T follicular helper cell (primary cell): ENCODE results near the gene SFT2D3.

ENCODE experiments used
- DNase-seq: peaks from one replicate; pipeline ENCODE4 v3.0.0-alpha.2; 2020; ENCODE audit warnings: low read depth

Gene SFT2D3

GRCh38 chr2:127707890-127708648 is 6.8 kb downstream of the SFT2D3 start:
- no peak for DNase-seq

DNA sequence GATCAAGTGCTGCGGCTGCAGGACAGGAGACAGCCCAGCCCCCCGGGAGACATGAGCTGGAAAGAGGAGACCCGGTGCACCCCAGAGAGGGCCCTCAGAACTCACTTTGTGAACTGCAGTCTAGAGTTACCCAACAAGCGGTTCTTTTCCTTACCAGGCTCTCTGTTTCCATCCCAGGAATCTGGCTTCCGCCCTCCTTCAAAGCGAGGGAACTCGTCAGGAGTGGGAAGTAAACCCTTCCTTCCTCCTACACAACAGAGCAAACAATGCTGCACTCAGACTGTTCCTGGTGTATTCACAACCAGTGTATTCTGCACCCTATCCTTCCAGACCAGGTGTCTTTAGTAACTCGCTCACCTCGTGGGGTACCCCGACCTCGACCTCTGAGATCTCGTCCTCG is 8.0 kb downstream of the SFT2D3 start:
- DNase-seq = no peak

- DNase-seq = no peak
Observed at GRCh38 chr2:127712999-127713398, 11.7 kb downstream of the SFT2D3 start.

DNA sequence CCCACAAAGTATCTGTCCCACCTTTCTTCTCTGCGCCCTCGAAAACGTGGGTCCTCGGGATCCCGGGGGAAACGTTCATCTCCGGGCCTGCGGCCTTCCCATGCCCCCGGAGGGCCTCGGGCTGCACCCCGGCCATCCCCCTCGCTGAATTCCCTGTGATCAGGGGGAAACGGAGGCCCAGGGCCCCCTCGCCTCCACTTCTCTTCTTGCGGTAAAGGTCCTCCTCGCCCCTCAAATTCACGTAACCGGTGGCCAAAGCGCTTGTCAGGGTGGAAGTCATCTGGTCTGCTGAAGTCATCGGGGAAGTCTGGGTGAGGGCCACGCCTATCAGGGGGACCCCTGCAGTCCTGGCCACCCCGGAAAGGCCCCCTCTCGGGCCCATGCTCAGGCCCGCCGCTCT is 12.3 kb downstream of the SFT2D3 start:
- DNase-seq = no peak

DNA sequence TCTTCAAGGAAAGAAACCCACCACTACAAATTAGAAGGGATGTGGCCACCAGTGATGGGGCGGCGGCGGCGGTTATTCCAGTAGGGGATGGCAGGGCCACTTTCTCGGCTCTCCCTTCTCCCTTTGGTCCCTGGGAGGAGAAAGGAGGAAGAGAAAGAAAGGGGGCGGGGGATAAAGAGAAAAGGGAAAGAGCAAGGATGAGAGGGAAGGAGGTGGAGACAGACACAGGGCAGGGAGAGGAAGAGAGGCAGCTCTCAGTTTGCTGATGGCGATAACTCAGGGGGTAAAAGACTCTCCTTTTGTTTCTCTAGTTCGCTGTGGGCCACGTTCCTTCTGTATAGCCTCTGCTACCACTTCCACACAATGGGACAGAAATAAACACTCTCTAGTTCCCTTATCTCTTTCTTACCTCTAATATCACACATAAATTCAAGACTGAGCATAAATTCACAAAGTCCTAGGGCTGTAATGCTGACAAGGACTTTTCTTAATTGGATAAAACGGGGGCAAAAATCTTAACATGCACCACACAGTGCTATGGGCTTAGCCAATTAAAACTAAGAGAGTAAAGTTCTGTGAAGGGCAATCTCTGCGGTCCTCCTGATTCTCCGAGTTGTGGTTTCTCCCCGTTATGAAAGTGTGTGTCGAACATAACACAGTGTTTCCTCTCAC is 14.6 kb downstream of the SFT2D3 start:
- no peak for DNase-seq

- DNase-seq = no peak
Observed at GRCh38 chr2:127718271-127718670, 17.0 kb downstream of the SFT2D3 start.

DNA sequence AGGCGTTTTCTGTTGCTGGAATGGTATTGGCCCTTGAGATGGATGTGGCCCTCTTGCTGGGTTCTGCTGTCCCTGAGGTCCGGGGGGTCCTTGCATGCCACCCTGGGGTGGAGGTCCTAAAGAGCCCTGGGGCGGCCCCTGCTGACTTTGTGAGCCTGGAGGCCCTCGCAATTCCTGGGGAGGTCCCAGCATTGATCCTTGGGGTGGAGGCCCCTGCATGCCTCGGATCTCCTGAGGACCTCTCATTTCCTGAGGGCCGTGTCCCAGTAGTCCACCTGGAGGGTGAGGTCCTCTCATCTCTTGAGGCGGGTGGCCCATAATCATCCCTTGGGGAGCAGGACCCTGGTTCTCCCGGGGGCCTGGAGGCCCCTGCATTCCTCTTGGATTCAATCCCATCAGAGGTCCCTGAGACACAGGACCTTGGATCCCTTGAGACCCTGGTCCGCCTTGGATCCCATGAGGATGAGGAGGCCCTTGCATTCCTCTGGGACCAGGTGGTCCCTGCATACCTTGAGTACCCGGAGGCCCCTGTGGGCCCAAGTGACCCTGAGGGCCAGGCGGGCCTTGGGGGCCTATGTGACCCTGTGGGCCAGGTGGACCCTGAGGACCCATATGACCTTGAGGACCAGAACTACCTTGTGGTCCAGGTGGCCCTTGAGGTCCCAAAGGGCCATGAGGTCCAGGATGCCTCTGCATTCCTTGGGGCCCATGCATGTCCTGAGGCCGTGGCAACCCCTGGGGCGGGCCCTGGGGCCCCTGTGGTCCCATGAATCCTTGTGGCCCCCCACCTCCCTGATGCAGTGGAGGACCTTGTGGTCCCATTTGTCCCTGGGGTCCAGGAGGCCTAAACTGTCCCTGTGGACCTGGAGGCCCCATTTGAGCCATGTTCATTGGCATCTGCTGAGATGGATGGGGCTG is 18.3 kb downstream of the SFT2D3 start:
- DNase-seq = no peak

DNA sequence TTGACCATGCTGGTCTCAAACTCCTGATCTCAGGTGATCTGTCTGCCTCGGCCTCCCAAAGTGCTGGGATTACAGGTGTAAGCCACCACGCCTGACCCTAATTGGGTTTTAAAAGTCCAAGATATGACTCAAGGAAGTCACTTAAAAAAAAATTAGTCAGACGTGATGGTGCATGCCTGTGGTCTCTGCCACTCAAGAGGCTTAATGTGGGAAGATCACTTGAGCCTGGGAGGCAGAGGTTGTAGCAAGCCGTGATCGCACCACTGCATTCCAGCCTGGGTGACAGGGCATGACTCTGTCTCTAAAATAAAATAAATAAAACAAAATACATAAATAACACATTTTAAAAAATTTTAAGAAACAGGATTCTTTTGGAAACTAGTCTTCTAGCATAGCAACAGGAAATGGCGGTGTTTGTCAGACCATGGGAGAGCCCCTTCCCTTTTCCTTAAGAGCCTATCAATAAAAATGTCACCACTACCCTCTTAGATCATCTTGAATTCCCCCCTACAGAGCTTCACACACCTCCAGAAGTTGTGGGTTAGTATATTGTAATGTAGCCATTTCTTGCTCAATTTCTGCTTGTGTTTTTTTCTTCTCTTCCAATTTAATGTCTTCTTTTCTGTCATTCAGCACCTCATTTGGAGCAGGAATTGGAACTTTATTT is 20.1 kb downstream of the SFT2D3 start:
- no peak for DNase-seq

DNA sequence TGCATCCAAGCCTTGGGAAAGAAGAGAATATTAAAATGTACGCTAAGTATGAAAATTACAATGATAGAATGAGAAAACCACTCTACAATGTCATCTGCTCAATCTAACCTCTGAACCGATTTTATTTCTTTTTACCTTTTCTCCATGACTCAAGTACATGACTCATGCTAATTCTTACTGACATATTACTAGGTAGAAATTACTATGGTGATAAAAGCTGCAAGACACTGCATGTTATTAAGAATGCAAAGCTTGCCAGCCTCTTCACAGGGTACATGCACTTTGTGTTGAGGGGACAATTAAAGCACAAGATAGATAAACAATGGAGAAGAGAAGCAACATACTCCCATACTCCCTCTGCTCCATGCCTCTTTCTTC is 20.7 kb downstream of the SFT2D3 start:
- DNase-seq = no peak

DNA sequence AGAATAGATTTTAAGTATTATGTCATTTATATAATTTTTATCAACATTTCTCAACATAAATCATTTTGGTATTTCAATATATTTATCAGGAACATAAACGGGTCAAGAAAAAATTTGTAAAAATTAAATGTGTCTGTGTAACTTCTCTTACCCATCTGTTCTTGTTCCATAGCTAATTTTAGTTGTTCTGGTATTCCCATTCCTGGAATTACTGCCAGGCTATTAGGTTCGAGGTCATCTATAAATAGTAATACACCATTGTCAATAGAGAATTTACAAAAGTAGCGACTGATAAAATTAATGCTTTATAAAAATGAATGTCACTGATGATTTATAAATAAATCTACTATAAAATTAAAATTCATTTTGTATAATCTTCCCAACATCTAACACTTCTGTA is 21.5 kb downstream of the SFT2D3 start:
- DNase-seq = no peak

GRCh38 chr2:127726158-127726880 is 25.0 kb downstream of the SFT2D3 start:
- no peak for DNase-seq

- DNase-seq = no peak
Observed at GRCh38 chr2:127733113-127733815, 32.0 kb downstream of the SFT2D3 start.

DNA sequence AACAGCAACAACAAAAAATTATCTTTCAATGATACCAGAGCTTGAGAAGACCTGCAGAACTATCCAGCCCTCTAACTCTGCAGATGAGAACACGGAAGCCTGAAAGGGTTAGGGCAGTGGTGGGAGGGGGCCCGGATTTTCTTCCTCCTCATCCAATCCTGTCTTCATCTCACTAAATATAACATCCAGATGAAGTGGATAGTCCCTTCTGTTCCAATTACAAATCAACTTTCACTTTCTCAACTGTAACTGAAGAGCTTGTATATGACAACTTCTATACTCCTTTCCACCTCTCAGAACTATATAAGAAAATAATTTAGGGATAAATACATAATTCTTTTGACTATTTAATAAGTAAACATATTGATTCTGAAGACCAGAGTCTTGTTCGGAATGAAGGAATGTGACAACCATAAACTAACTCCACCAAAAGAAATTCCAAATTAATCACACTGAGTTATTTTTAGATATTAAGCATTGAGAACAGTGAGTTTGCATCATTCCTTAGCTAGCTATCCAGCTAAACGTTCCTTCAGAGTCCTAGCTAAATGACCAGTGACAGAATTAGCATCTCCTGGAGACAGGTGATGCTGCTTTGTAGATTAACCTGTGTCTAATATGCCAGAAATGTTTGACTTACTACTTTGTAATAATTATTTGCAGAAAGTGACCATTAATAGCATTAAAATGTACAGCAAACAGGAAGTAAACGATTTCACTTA is 32.7 kb downstream of the SFT2D3 start:
- no peak for DNase-seq

- DNase-seq = no peak
Observed at GRCh38 chr2:127735044-127735443, 33.7 kb downstream of the SFT2D3 start.

DNA sequence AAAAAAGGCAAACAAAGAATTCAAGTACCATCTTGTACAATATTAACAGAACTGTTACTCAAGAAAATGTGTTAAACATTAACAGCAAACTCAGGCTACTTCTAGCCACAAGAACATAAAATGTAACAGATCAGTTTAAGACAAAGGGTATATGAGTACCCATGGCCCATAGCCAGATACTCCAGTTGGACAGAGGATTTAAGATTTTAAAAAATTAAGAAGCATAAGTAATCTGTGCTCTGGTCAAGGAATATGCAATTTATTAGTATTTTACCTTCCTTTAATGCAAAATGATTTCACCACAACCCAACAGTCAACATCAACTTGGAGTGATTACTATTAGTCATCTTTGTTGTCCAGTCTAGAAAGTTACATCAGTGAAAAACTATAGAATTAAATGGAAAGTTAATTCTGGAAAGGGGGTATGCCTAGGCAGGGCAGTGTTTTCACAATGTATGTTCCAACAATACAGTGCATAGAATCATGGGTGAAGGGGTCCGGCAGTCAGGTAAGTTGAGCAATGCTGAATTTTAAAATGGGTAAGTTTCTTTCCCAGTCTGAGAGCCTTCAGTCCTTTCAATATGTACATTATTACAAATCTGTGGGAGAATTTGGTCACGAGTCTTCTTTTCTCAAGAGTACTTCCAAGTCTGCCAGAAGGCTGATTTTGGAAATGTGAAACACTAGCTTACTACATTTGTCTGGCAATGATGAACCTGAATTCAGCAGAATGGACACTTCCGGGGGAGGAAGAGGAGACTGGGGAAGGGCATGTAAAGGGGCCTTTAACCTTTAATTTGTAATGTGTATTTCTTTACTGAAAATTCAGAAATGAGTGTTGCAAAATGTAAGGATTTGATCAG is 34.5 kb downstream of the SFT2D3 start:
- DNase-seq = no peak

DNA sequence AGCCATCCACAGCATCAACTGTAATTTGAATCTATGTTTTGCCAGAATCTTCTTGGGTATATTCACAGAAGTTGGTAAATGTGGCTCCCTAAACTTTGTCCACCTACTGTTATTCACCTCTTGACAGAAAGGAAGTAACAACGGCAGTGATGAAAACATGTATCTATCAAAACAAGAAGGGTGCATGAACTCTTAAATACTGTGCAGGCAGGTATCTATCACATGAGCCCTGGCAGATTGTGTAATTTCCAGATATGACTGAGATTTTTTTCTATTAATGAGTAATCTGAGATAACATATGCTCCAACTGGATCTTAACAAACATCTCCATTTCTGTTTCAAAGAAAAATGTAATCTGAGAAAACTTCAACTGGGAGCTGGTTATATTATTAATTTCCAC is 36.6 kb downstream of the SFT2D3 start:
- DNase-seq = no peak

DNA sequence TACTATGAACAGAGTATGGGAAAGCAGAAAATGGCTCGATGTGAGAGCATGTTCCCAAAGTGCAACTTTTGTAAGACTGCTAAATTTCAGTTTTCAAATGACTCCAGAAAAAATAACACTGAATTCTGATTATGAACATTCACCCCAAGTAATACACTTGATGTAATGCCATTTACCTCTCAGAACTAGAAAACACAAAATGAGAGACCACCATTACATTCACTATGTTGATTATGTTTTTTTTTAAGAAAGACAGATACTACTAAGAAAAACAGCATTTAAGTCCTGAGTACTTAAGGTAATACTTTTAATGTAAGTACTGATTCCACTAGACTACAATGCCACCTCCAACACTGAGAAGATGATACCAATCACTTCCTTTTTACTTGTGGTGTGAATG is 38.5 kb downstream of the SFT2D3 start:
- DNase-seq = no peak

DNA sequence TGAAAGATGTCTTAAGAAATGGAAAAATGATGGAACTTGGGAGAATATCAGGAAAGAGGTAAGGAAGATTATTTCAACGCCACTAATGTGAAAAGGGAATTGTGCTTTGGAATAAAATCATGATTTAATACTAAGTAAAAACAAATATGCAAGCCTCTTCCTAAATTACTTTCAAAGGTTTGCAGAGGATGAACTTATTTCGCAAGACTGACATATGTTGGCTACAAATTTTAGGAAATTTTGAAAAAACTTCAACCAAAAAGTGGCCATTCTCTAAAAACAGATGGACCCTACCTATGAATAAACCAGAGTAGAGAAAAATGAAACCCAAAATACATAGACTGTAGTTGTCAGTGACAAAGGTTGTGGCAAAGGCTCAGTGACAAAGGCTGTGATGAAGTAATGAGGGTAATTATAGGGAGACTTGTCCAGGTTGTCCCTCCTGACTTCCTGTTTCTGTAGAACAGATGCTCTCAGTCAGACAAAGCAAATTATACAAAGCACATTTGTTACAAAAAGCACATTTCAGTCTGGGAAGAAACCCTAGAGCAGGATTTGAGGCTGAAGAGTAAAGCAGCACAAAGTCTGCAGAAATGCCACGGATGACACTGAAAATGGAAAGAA is 39.5 kb downstream of the SFT2D3 start:
- no peak for DNase-seq
